ENCODE results near the gene DOCK7. TPM values are rescaled to one million over a fixed set of nuclear protein-coding genes. Genes with fewer than 3 reads are reported as not detected.
"Not testable (repeated sequence)": the region's sequence is repeated elsewhere in the genome, so short reads cannot be mapped to it uniquely, and the experiment has no call there.

The DOCK7 gene
- total and polyA plus RNA-seq, 4 experiments from 2014 or later: 4.3 to 20.8 (median 11.0) TPM

- Mint-ChIP-seq H3K9me3 (peaks cover 0 to 31% (median 16%) of the 10 kb centered on the region in 8 donors), H3K27me3 (no peaks in the 10 kb centered on the region), H3K27ac (no peak overlapping the region), H3K4me1 (peaks cover 0 to 11% (median 3%) of the 10 kb centered on the region in 4 donors), H3K4me3 (no peak overlapping the region), H3K36me3 (peaks cover 47 to 71% of the 10 kb centered on the region in 2 donors)
- CTCF ChIA-PET (ENCODE audit: partially characterized antibody): no interaction called here
- no peak for DNase-seq
- no peaks in the 10 kb centered on the region for H3K36me3 ChIP-seq (ENCODE audit: insufficient read depth, low read length)
- no peak overlapping the region for H3K27ac ChIP-seq (ENCODE audit: low read depth, low read length)
- no peaks in the 10 kb centered on the region for H3K4me1 ChIP-seq (ENCODE audit: insufficient read depth, low read length)
- POLR2A ChIA-PET (ENCODE audit: partially characterized antibody): no interaction called here
- H3K27me3 ChIP-seq (ENCODE audit: insufficient read depth, low read length): no peaks in the 10 kb centered on the region
- no peak overlapping the region for H3K4me3 ChIP-seq (ENCODE audit: low read length in 2 of 2)
- no peaks in the 10 kb centered on the region for H3K9me3 ChIP-seq (ENCODE audit: control insufficient read depth in 1 of 2, low read length in 2 of 2)
- intact Hi-C loops (cut with micrococcal nuclease): no loop called here
These were observed 115.7 kb downstream of the DOCK7 start for GRCh38 chr1:62572476-62572875.

GRCh38 chr1:62571517-62571916 is 116.7 kb downstream of the DOCK7 start:
- peaks cover 0 to 11% (median 3%) of the 10 kb centered on the region in 4 donors for H3K4me1 Mint-ChIP-seq
- H3K27me3 Mint-ChIP-seq; H3K9me3 ChIP-seq (ENCODE audit: control insufficient read depth in 1 of 2, low read length in 2 of 2); CTCF ChIA-PET (ENCODE audit: partially characterized antibody); H3K4me3 ChIP-seq (ENCODE audit: low read length in 2 of 2); H3K36me3 ChIP-seq (ENCODE audit: insufficient read depth, low read length); DNase-seq; H3K27me3 ChIP-seq (ENCODE audit: insufficient read depth, low read length); H3K27ac Mint-ChIP-seq; POLR2A ChIA-PET (ENCODE audit: partially characterized antibody); H3K4me3 Mint-ChIP-seq; H3K27ac ChIP-seq (ENCODE audit: low read depth, low read length); intact Hi-C loops (cut with micrococcal nuclease); H3K4me1 ChIP-seq (ENCODE audit: insufficient read depth, low read length): not testable (repeated sequence)
- H3K36me3 Mint-ChIP-seq: peaks cover 51 to 79% of the 10 kb centered on the region in 2 donors
- H3K9me3 Mint-ChIP-seq: peaks cover 0 to 36% (median 20%) of the 10 kb centered on the region in 8 donors

GRCh38 chr1:62567926-62568325 is 120.3 kb downstream of the DOCK7 start:
- H3K36me3 ChIP-seq (ENCODE audit: insufficient read depth, low read length); CTCF ChIA-PET (ENCODE audit: partially characterized antibody); H3K27me3 Mint-ChIP-seq; H3K4me3 Mint-ChIP-seq; H3K4me3 ChIP-seq (ENCODE audit: low read length in 2 of 2); intact Hi-C loops (cut with micrococcal nuclease); H3K4me1 ChIP-seq (ENCODE audit: insufficient read depth, low read length); H3K9me3 ChIP-seq (ENCODE audit: control insufficient read depth in 1 of 2, low read length in 2 of 2); H3K27me3 ChIP-seq (ENCODE audit: insufficient read depth, low read length); H3K27ac Mint-ChIP-seq; H3K27ac ChIP-seq (ENCODE audit: low read depth, low read length); DNase-seq: not testable (repeated sequence)
- H3K36me3 Mint-ChIP-seq: peaks cover 36 to 66% of the 10 kb centered on the region in 2 donors
- POLR2A ChIA-PET (ENCODE audit: partially characterized antibody): interaction anchor here (0.6 kb wide), 1 partner anchor 127 kb away, joined by 4 read pairs; no protein-coding TSS in a partner anchor
- H3K9me3 Mint-ChIP-seq: peaks cover 0 to 39% (median 21%) of the 10 kb centered on the region in 8 donors
- H3K4me1 Mint-ChIP-seq: peaks cover 0 to 11% (median 3%) of the 10 kb centered on the region in 4 donors

GRCh38 chr1:62567182-62567581 is 121.0 kb downstream of the DOCK7 start:
- H3K9me3 ChIP-seq (ENCODE audit: control insufficient read depth in 1 of 2, low read length in 2 of 2); H3K36me3 ChIP-seq (ENCODE audit: insufficient read depth, low read length); intact Hi-C loops (cut with micrococcal nuclease); CTCF ChIA-PET (ENCODE audit: partially characterized antibody); DNase-seq; H3K4me1 ChIP-seq (ENCODE audit: insufficient read depth, low read length); H3K27ac Mint-ChIP-seq; H3K27ac ChIP-seq (ENCODE audit: low read depth, low read length); H3K27me3 ChIP-seq (ENCODE audit: insufficient read depth, low read length); H3K4me3 ChIP-seq (ENCODE audit: low read length in 2 of 2); H3K27me3 Mint-ChIP-seq; H3K4me3 Mint-ChIP-seq; POLR2A ChIA-PET (ENCODE audit: partially characterized antibody): not testable (repeated sequence)
- peaks cover 36 to 58% of the 10 kb centered on the region in 2 donors for H3K36me3 Mint-ChIP-seq
- H3K9me3 Mint-ChIP-seq: peaks cover 0 to 33% (median 18%) of the 10 kb centered on the region in 8 donors
- H3K4me1 Mint-ChIP-seq: peaks cover 0 to 11% (median 3%) of the 10 kb centered on the region in 4 donors

- DNase-seq: no peak
- Mint-ChIP-seq H3K4me3 (no peak overlapping the region), H3K36me3 (peaks cover 14 to 15% of the 10 kb centered on the region in 2 donors), H3K27me3 (no peaks in the 10 kb centered on the region), H3K9me3 (peaks cover 0 to 5% (median 0%) of the 10 kb centered on the region in 8 donors), H3K27ac (no peak overlapping the region), H3K4me1 (peaks cover 0 to 1% (median 0%) of the 10 kb centered on the region in 4 donors)
- H3K4me1 ChIP-seq (ENCODE audit: insufficient read depth, low read length): no peaks in the 10 kb centered on the region
- ChIA-PET CTCF (ENCODE audit: partially characterized antibody) (no interaction called here), POLR2A (ENCODE audit: partially characterized antibody) (no interaction called here)
- intact Hi-C loops (cut with micrococcal nuclease): no loop called here
- no peaks in the 10 kb centered on the region for H3K36me3 ChIP-seq (ENCODE audit: insufficient read depth, low read length)
- no peaks in the 10 kb centered on the region for H3K27me3 ChIP-seq (ENCODE audit: insufficient read depth, low read length)
- no peak overlapping the region for H3K4me3 ChIP-seq (ENCODE audit: low read length in 2 of 2)
- no peaks in the 10 kb centered on the region for H3K9me3 ChIP-seq (ENCODE audit: control insufficient read depth in 1 of 2, low read length in 2 of 2)
- H3K27ac ChIP-seq (ENCODE audit: low read depth, low read length): no peak overlapping the region
These were observed 126.9 kb downstream of the DOCK7 start for GRCh38 chr1:62561306-62561705.

GRCh38 chr1:62544570-62544969 is 143.6 kb downstream of the DOCK7 start:
- POLR2A ChIA-PET (ENCODE audit: partially characterized antibody): no interaction called here

GRCh38 chr1:62541048-62541447 is 147.1 kb downstream of the DOCK7 start:
- DNase-seq: no peak
- no peak overlapping the region for H3K4me3 ChIP-seq (ENCODE audit: low read length in 2 of 2)
- no peaks in the 10 kb centered on the region for H3K9me3 ChIP-seq (ENCODE audit: control insufficient read depth in 1 of 2, low read length in 2 of 2)
- ChIA-PET POLR2A (ENCODE audit: partially characterized antibody) (no interaction called here), CTCF (ENCODE audit: partially characterized antibody) (no interaction called here)
- intact Hi-C loops (cut with micrococcal nuclease): no loop called here
- no peak overlapping the region for H3K27ac ChIP-seq (ENCODE audit: low read depth, low read length)
- H3K36me3 ChIP-seq (ENCODE audit: insufficient read depth, low read length): no peaks in the 10 kb centered on the region
- H3K9me3 Mint-ChIP-seq: no peaks in the 10 kb centered on the region
- no peaks in the 10 kb centered on the region for H3K27me3 ChIP-seq (ENCODE audit: insufficient read depth, low read length)
- no peaks in the 10 kb centered on the region for H3K4me1 ChIP-seq (ENCODE audit: insufficient read depth, low read length)
- no peaks in the 10 kb centered on the region for H3K4me1 Mint-ChIP-seq
- no peaks in the 10 kb centered on the region for H3K27me3 Mint-ChIP-seq
- H3K4me3 Mint-ChIP-seq: no peak overlapping the region
- H3K36me3 Mint-ChIP-seq: peaks cover 0 to 23% of the 10 kb centered on the region in 2 donors
- no peak overlapping the region for H3K27ac Mint-ChIP-seq

More at GRCh38 chr1:62544570-62544969, 143.6 kb downstream of the DOCK7 start:
- Mint-ChIP-seq H3K27me3 (no peaks in the 10 kb centered on the region), H3K4me3 (no peak overlapping the region), H3K36me3 (peaks cover 0 to 15% of the 10 kb centered on the region in 2 donors), H3K27ac (no peak overlapping the region), H3K9me3 (no peaks in the 10 kb centered on the region), H3K4me1 (no peaks in the 10 kb centered on the region)
- intact Hi-C loops (cut with micrococcal nuclease): no loop called here
- no peak for DNase-seq
- Histone ChIP-seq H3K27me3 (ENCODE audit: insufficient read depth, low read length) (no peaks in the 10 kb centered on the region), H3K4me3 (ENCODE audit: low read length in 2 of 2) (no peak overlapping the region), H3K36me3 (ENCODE audit: insufficient read depth, low read length) (no peaks in the 10 kb centered on the region), H3K9me3 (ENCODE audit: control insufficient read depth in 1 of 2, low read length in 2 of 2) (no peaks in the 10 kb centered on the region), H3K4me1 (ENCODE audit: insufficient read depth, low read length) (no peaks in the 10 kb centered on the region), H3K27ac (ENCODE audit: low read depth, low read length) (no peak overlapping the region)
- CTCF ChIA-PET (ENCODE audit: partially characterized antibody): no interaction called here

GRCh38 chr1:62539028-62539447 is 149.1 kb downstream of the DOCK7 start:
- no peak for DNase-seq
- Histone ChIP-seq H3K4me1 (ENCODE audit: insufficient read depth, low read length) (no peaks in the 10 kb centered on the region), H3K27me3 (ENCODE audit: insufficient read depth, low read length) (no peaks in the 10 kb centered on the region), H3K9me3 (ENCODE audit: control insufficient read depth in 1 of 2, low read length in 2 of 2) (no peaks in the 10 kb centered on the region), H3K36me3 (ENCODE audit: insufficient read depth, low read length) (no peaks in the 10 kb centered on the region), H3K4me3 (ENCODE audit: low read length in 2 of 2) (no peak overlapping the region), H3K27ac (ENCODE audit: low read depth, low read length) (no peak overlapping the region)
- H3K9me3 Mint-ChIP-seq: no peaks in the 10 kb centered on the region
- no peak overlapping the region for H3K4me3 Mint-ChIP-seq
- peaks cover 5 to 23% of the 10 kb centered on the region in 2 donors for H3K36me3 Mint-ChIP-seq
- H3K27me3 Mint-ChIP-seq: no peaks in the 10 kb centered on the region
- CTCF ChIA-PET (ENCODE audit: partially characterized antibody): interaction anchor here (1.1 to 1.6 kb wide), 2 partner anchors 31 to 207 kb away, joined by 3 to 4 read pairs; no protein-coding TSS in a partner anchor
- intact Hi-C loops (cut with micrococcal nuclease): no loop called here
- H3K27ac Mint-ChIP-seq: no peak overlapping the region
- no peaks in the 10 kb centered on the region for H3K4me1 Mint-ChIP-seq
- POLR2A ChIA-PET (ENCODE audit: partially characterized antibody): no interaction called here

All from CD4-positive, alpha-beta memory T cell (primary cell).